HL-60 (cell line): ENCODE data around the gene SERTAD1.
"Not testable (repeated sequence)": the region's sequence is repeated elsewhere in the genome, so short reads cannot be mapped to it uniquely, and the experiment has no call there.

Experiments used
- SPI1 ChIP-seq: IDR thresholded peaks from 2 replicates; pipeline ENCODE4 v1.6.1; 2012; ENCODE audit warnings: low read depth, mild to moderate bottlenecking, borderline replicate concordance
- TF ChIP-seq, protein P1 (sequence below): IDR thresholded peaks from one replicate; pipeline ENCODE4 v1.5.1; 2011; ENCODE audit warnings: low read length, control low read depth, inconsistent platforms; ENCODE audit not compliant: insufficient read depth

DNA sequence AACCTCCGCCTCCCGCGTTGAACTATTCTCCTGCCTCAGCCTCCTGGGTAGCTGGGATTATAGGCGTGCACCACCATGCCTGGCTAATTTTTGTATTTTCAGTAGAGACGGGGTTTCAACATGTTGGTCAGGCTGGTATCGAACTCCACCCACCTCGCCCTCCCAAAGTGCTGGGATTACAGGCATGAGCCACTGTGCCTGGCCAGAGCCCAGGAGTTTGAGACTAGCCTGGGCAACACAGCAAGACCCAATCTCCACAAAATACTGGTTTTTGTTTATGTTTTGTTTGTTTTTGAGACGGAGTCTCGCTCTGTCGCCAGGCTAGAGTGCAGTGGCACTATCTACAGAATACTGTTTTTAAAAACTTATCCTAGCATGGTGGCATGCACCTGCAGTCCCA is 4.5 kb upstream of the SERTAD1 start:
- TF ChIP-seq, protein P1, sequence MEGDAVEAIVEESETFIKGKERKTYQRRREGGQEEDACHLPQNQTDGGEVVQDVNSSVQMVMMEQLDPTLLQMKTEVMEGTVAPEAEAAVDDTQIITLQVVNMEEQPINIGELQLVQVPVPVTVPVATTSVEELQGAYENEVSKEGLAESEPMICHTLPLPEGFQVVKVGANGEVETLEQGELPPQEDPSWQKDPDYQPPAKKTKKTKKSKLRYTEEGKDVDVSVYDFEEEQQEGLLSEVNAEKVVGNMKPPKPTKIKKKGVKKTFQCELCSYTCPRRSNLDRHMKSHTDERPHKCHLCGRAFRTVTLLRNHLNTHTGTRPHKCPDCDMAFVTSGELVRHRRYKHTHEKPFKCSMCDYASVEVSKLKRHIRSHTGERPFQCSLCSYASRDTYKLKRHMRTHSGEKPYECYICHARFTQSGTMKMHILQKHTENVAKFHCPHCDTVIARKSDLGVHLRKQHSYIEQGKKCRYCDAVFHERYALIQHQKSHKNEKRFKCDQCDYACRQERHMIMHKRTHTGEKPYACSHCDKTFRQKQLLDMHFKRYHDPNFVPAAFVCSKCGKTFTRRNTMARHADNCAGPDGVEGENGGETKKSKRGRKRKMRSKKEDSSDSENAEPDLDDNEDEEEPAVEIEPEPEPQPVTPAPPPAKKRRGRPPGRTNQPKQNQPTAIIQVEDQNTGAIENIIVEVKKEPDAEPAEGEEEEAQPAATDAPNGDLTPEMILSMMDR: not testable (repeated sequence)
- TF ChIP-seq SPI1: not testable (repeated sequence)
